ENCODE results near the gene STK10.
A peak's percentile ranks its signal among the peaks of the same experiment; 100 is the strongest.

The STK10 gene

GRCh38 chr5:172063463-172064235 lies 124.4 kb downstream of the STK10 start:
- Histone ChIP-seq H3K9me2 (replicated peaks; ENCODE audit: low read depth, low read length) (no peaks in the 10 kb centered on the region), H3K9me3 (ENCODE audit: insufficient read depth, low read depth, low read length) (no peaks in the 10 kb centered on the region), H3K4me3 (ENCODE audit: low read length, poor library complexity, severe bottlenecking) (no peak overlapping the region), H2AFZ (ENCODE audit: low read length) (no peak overlapping the region), H3K79me2 (ENCODE audit: insufficient read depth, low read length) (no peaks in the 10 kb centered on the region), H3K36me3 (ENCODE audit: insufficient read depth, low read length) (peaks cover 51% of the 10 kb centered on the region; the same call in 1 of the 2 replicates), H3K4me2 (ENCODE audit: low read depth, low read length, poor library complexity, severe bottlenecking) (no peak overlapping the region), H3K9ac (ENCODE audit: low read depth, low read length, poor library complexity, severe bottlenecking) (no peak overlapping the region), H4K20me1 (ENCODE audit: insufficient read depth, low read length, poor library complexity, severe bottlenecking) (no peaks in the 10 kb centered on the region), H3K27me3 (ENCODE audit: insufficient read depth, low read length, poor library complexity, severe bottlenecking) (no peaks in the 10 kb centered on the region), H3K4me1 (ENCODE audit: insufficient read depth, low read length, poor library complexity, severe bottlenecking) (peaks cover 5% of the 10 kb centered on the region), H3F3A (ENCODE audit: low read depth) (no peaks in the 10 kb centered on the region)
- no peak for TF ChIP-seq CTCF (conservative IDR thresholded peaks at IDR 0.05; ENCODE audit: low read length)
- no peak for TF ChIP-seq EZH2phosphoT487 (IDR thresholded peaks at IDR 0.05; ENCODE audit: borderline replicate concordance)

GRCh38 chr5:172059661-172060100 lies 128.3 kb downstream of the STK10 start:
- no peak overlapping the region for H3K9ac ChIP-seq (ENCODE audit: low read depth, low read length, poor library complexity, severe bottlenecking)
- no peaks in the 10 kb centered on the region for H3K9me2 ChIP-seq (replicated peaks; ENCODE audit: low read depth, low read length)
- no peaks in the 10 kb centered on the region for H3K79me2 ChIP-seq (ENCODE audit: insufficient read depth, low read length)
- no peaks in the 10 kb centered on the region for H4K20me1 ChIP-seq (ENCODE audit: insufficient read depth, low read length, poor library complexity, severe bottlenecking)
- TF ChIP-seq EZH2phosphoT487 (IDR thresholded peaks at IDR 0.05; ENCODE audit: borderline replicate concordance) (no peak), CTCF (conservative IDR thresholded peaks at IDR 0.05; ENCODE audit: low read length) (peak; percentile 62)
- H3K4me3 ChIP-seq (ENCODE audit: low read length, poor library complexity, severe bottlenecking), result no peak overlapping the region
- H3K4me2 ChIP-seq (ENCODE audit: low read depth, low read length, poor library complexity, severe bottlenecking), result no peak overlapping the region
- H2AFZ ChIP-seq (ENCODE audit: low read length), result no peak overlapping the region
- H3K9me3 ChIP-seq (ENCODE audit: insufficient read depth, low read depth, low read length), result no peaks in the 10 kb centered on the region
- no peaks in the 10 kb centered on the region for H3K27me3 ChIP-seq (ENCODE audit: insufficient read depth, low read length, poor library complexity, severe bottlenecking)
- no peaks in the 10 kb centered on the region for H3K4me1 ChIP-seq (ENCODE audit: insufficient read depth, low read length, poor library complexity, severe bottlenecking)
- peaks cover 55% of the 10 kb centered on the region; the same call in 1 of the 2 replicates for H3K36me3 ChIP-seq (ENCODE audit: insufficient read depth, low read length)
- no peaks in the 10 kb centered on the region for H3F3A ChIP-seq (ENCODE audit: low read depth)

- H3K4me1 ChIP-seq (ENCODE audit: insufficient read depth, low read length, poor library complexity, severe bottlenecking), result no peaks in the 10 kb centered on the region
- peaks cover 49% of the 10 kb centered on the region; the same call in 1 of the 2 replicates for H3K36me3 ChIP-seq (ENCODE audit: insufficient read depth, low read length)
- no peaks in the 10 kb centered on the region for H3K79me2 ChIP-seq (ENCODE audit: insufficient read depth, low read length)
- TF ChIP-seq CTCF (conservative IDR thresholded peaks at IDR 0.05; ENCODE audit: low read length), result no peak
- TF ChIP-seq EZH2phosphoT487 (IDR thresholded peaks at IDR 0.05; ENCODE audit: borderline replicate concordance), result no peak
- no peak overlapping the region for H3K4me2 ChIP-seq (ENCODE audit: low read depth, low read length, poor library complexity, severe bottlenecking)
- H3F3A ChIP-seq (ENCODE audit: low read depth), result no peaks in the 10 kb centered on the region
- H2AFZ ChIP-seq (ENCODE audit: low read length), result no peak overlapping the region
- no peaks in the 10 kb centered on the region for H3K9me3 ChIP-seq (ENCODE audit: insufficient read depth, low read depth, low read length)
- H3K27me3 ChIP-seq (ENCODE audit: insufficient read depth, low read length, poor library complexity, severe bottlenecking), result no peaks in the 10 kb centered on the region
- H3K4me3 ChIP-seq (ENCODE audit: low read length, poor library complexity, severe bottlenecking), result no peak overlapping the region
- no peaks in the 10 kb centered on the region for H4K20me1 ChIP-seq (ENCODE audit: insufficient read depth, low read length, poor library complexity, severe bottlenecking)
- no peak overlapping the region for H3K9ac ChIP-seq (ENCODE audit: low read depth, low read length, poor library complexity, severe bottlenecking)
- H3K9me2 ChIP-seq (replicated peaks; ENCODE audit: low read depth, low read length), result no peaks in the 10 kb centered on the region
Observed at GRCh38 chr5:172058088-172058487, 129.9 kb downstream of the STK10 start.
